GM21717 (cell line): ENCODE results near the gene XRCC1.
"Not testable (repeated sequence)": the region's sequence is repeated elsewhere in the genome, so short reads cannot be mapped to it uniquely, and the experiment has no call there.

Source experiments
- ATAC-seq: cut with Tn5 transposase; IDR thresholded peaks from one replicate; pipeline ENCODE4 v1.9.1; 2021; ENCODE audit warnings: mild to moderate bottlenecking, moderate library complexity; ENCODE audit not compliant: unreplicated experiment

XRCC1 gene

GRCh38 chr19:43605875-43606568, 30.7 kb upstream of the XRCC1 start:
- no peak for ATAC-seq

GRCh38 chr19:43600326-43600725, 25.0 kb upstream of the XRCC1 start:
- not testable (repeated sequence) for ATAC-seq

GRCh38 chr19:43599635-43600295, 24.4 kb upstream of the XRCC1 start:
- no peak for ATAC-seq

- ATAC-seq, result no peak
These were observed 23.3 kb upstream of the XRCC1 start for GRCh38 chr19:43598445-43599240.

GRCh38 chr19:43597876-43598275, 22.5 kb upstream of the XRCC1 start:
- no peak for ATAC-seq

- no peak for ATAC-seq
These were observed 21.6 kb upstream of the XRCC1 start for GRCh38 chr19:43596842-43597461.

GRCh38 chr19:43595999-43596841, 20.9 kb upstream of the XRCC1 start, which contains the start of the genes IRGQ and ZNF576:
IRGQ (minus strand) TSS chr19:43596134; CDS start chr19:43595338, 796 bp downstream.
ZNF576 (plus strand) TSS chr19:43596595; CDS start chr19:43597109, 514 bp downstream.
- peak; percentile 61 for ATAC-seq

GRCh38 chr19:43595605-43595998, 20.3 kb upstream of the XRCC1 start:
- peak; percentile 3 for ATAC-seq

- no peak for ATAC-seq
These were observed 19.6 kb upstream of the XRCC1 start for GRCh38 chr19:43594710-43595604.

GRCh38 chr19:43594081-43594697, 18.9 kb upstream of the XRCC1 start:
- no peak for ATAC-seq

- ATAC-seq, result no peak
These were observed 17.5 kb upstream of the XRCC1 start for GRCh38 chr19:43592800-43593350.

GRCh38 chr19:43591904-43592772, 16.8 kb upstream of the XRCC1 start:
- no peak for ATAC-seq

GRCh38 chr19:43589678-43590077, 14.4 kb upstream of the XRCC1 start:
- no peak for ATAC-seq

GRCh38 chr19:43589277-43589676, 13.9 kb upstream of the XRCC1 start:
- no peak for ATAC-seq

- ATAC-seq, result not testable (repeated sequence)
These were observed 11.7 kb upstream of the XRCC1 start for GRCh38 chr19:43587029-43587428.

- no peak for ATAC-seq
These were observed 11.0 kb upstream of the XRCC1 start for GRCh38 chr19:43586346-43586745.

- no peak for ATAC-seq
These were observed 9.2 kb upstream of the XRCC1 start for GRCh38 chr19:43584484-43584883.
